GM21825 (cell line): ENCODE data around the gene PXN.

Experiments used
- ATAC-seq: cut with Tn5 transposase; IDR thresholded peaks from one replicate; pipeline ENCODE4 v1.9.1; 2021; ENCODE audit warnings: mild to moderate bottlenecking, moderate library complexity; ENCODE audit not compliant: unreplicated experiment

Gene PXN

DNA sequence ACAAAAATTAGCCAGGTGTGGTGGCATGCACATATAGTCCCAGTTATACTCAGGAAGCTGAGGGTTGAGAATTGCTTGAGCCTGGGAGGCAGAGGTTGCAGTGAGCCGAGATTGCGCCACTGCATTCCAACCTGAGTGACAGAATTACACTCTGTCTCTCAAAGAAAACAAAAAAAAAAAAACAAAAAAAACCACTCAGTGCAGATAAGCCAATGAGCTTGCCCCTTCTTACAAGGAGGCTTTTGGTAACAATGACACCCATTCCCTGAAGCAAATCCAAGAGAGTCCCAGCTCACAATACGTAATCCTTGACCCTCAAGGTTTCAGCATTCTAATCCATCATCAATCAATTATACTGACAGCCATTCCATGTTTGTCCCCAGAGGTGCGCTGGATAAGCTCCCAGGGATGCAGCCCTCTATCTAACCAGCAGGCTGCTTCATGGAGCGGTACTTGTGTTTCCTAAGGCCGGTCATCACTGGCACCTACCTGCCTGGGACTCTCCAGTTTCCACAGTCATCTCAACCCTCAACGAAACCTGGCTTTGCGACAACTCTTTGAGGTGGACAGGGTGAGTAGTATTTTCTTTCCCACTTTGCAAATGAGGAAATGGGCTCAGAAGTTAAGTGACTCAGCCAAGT, 83.4 kb downstream of the PXN start:
- no peak for ATAC-seq

GRCh38 chr12:120180975-120181374, 84.6 kb downstream of the PXN start:
- no peak for ATAC-seq

- no peak for ATAC-seq
These were observed 90.0 kb downstream of the PXN start for GRCh38 chr12:120175537-120175936.

GRCh38 chr12:120175062-120175461, 90.5 kb downstream of the PXN start:
- no peak for ATAC-seq

DNA sequence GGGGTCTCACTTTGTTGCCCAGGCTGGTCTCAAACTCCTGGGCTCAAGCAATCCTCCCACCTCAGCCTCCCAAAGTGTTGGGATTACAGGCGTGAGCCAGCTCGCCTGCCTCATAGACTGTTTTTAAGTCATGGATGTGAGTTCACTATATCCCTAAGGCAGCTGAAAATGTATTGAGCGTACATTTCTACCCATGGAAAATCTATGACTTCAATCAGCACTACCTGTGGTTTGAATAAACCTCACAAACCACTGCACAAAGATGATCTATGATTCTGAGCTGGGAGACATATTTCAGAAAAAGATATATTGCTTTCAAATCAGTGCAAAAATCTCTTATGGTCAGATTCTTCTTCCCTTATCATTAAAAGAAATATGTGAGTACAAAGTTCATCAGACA, 93.5 kb downstream of the PXN start:
- ATAC-seq: no peak

GRCh38 chr12:120170631-120171030, 94.9 kb downstream of the PXN start:
- no peak for ATAC-seq

GRCh38 chr12:120169946-120170345, 95.6 kb downstream of the PXN start:
- no peak for ATAC-seq

- no peak for ATAC-seq
These were observed 97.2 kb downstream of the PXN start for GRCh38 chr12:120168337-120168736.

- ATAC-seq: no peak
These were observed 97.9 kb downstream of the PXN start for GRCh38 chr12:120167529-120168095.

- no peak for ATAC-seq
These were observed 101.2 kb downstream of the PXN start for GRCh38 chr12:120164293-120164692.

- ATAC-seq: no peak
These were observed 102.8 kb downstream of the PXN start for GRCh38 chr12:120162763-120163162.

DNA sequence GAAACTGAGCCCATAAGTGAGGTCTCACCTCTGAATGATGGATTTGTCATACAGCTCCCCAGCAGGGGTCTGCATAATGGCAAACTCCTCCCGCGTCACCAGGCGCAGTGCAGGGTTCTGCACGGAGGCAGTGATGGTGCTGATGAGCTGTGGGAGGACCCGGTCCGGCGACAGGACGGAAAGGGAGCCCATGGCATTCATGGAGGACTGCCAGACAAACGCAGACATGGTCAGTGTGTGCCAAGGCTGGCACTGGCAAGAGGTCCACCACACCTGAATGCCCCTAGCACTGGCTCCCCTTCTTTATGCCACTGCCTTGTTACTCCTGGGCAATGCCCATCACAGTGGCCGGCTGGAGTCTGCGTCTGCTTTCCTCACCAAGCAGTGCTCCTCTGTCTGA, 103.7 kb downstream of the PXN start:
- no peak for ATAC-seq
